HG03354 (cell line): Measurements from ENCODE around the gene PRKAG2.

Experiments
- ATAC-seq: cut with Tn5 transposase; IDR thresholded peaks from one replicate; pipeline ENCODE4 v1.9.1; 2021; ENCODE audit warnings: mild to moderate bottlenecking; ENCODE audit not compliant: unreplicated experiment, poor library complexity, severe bottlenecking

Gene PRKAG2

DNA sequence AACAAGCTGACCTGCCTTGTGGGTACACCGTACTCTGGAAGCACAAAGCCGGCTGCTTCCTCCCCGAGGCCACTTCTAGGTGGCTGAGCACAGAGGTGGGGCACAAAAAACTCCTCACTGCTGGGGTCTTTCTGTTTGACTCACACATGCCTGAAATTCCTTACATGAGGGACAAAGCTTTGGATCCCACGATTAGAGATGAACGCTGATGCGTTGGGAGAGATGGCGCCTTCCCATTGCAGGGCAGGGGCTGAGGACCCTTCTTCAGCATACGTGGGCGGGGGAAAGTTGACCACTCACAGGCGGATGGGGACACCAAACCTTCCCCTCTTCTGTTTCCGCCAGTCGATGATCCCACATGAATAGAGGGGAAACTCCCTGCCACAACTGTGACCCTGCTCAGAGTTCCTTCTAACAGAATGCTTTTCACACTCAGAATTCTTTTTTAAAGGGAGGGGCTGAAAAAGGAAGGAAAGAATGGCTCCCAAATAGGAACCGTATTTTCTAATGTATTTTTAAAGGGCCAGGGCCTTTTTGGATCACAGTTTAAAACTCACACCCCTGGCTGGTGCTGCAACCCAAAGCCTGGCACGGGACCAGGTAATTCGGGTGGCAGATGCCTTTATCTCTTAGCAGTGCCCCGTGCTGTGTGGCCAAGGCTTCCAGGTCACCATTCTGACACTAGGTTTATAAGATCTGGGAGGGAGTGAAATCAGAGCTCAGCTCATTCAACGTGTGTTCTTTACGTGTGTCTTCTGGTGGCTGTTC lies 134.0 kb downstream of the PRKAG2 start:
- peak; percentile 44 for ATAC-seq

DNA sequence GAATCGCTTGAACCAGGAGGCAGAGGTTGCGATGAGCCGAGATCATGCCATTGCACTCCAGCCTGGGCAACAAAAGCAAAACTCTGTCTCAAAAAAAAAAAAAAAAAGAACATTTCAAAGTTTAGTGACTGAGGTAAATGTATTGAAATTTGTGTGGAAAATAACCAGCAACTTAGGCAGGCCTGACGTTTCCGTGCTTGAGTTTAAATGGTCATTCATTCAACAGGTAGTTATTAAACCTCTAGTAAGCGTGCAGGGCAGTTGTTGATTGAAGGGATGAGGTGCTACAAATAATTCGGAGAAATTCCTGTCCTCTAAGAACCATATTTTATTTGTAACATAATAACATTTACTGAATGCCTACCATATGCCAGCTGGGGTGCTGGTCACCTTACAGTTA lies 135.3 kb downstream of the PRKAG2 start:
- no peak for ATAC-seq

DNA sequence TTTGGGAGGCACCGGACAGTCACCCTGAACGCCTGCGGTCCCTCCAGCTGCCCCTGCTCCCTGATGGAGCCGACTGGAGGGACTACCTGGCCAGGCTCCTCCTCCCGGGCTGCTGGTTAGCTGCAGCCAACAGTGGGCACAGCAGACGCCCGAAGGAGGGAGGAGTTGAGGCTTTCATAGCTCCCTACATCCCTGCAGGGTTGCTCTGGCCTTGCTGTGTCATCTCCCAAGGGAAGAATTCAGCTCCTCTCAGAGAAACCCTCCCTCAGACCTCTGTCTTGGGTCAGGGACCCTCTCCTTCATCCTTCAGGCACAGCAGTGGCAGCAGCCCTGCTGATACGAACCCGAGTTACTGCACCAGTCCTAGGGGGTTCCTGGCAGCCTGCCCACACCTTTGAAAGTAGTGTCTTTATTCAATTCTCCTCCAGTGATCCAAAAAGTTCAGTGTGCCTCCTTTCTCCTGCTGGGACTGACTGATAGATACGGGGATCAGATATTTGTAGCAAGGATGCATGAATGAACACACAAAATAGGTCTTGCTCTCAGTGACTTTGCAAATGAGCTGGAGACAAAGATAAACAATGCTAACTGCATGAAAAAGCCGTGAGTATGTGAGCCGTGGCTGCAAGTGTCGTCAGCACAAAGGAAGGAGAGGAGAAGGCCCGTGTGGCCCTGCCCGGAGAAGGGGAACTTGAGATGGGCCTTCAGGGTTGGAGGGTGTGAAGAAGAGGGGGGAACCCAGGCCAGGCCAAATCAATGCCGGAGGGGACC lies 136.6 kb downstream of the PRKAG2 start:
- ATAC-seq = no peak

DNA sequence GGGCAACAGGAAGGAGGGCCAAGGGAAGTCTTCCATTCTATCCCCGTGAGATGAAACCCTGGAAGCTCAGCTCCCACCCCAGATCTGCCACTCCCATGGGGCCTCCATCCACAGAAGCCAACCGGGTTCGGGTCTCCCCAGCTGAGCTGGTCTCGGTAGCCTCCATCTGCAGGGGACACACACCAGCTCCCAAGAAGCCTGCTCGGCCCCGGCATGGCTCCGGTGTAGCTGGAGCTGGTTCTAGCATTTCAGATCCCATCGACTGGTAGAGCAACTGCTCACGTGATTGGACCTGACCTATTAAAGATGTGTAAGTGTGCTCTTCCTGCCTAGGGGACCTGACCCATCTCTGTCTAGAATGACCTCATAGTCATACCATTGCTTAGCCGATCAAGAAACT lies 138.0 kb downstream of the PRKAG2 start:
- ATAC-seq = no peak

DNA sequence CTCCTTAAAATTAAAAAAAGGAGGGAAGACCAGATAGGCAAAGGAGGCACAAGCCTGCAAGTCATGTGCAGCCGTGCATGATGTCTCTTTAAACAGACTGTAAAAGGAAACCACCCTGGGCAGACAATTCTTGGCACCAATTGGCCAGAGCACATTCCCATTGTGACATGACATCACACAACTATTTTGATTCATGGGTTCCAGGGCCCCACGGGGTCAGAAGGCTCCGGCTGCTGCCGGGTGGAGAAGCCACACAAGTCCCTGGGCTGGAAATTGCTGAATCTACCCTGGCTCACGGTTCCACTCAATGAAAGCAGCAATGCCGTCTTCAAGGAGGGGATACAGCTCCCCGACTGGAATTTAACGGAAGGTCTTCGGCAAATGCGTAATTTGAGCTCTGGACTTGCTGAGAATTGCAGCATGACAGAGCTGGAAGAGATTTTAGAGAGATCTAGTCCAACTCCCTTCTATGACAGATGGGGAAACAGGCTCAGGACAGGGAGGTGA lies 140.5 kb downstream of the PRKAG2 start:
- no peak for ATAC-seq

DNA sequence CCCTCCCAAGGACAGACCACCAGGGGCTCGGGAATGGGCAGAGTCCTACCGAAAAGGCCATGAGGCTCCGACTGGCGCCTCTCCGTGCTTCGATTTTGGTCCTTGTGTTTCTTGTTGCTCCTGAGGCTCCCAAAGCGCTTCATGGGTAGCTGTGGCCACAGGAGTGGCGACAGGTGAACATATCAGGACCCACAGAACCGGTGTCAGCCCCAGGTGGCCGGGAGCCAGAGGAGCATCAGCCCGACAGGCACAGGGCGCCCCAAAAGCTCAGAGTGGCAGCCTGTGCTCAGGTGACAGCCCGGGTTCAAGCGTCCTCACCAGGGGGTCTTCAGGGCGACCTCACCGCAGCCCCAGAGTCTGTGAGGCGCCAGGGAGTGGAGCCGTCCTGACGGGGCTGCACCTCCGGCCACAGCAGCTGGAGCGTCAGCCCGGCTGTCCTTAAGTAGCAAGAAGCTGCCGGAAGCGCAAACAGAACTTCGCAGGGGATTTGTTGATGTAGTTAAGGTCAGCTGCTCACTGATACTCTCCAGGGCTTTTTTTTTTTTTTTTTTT lies 141.0 kb downstream of the PRKAG2 start:
- ATAC-seq = no peak

DNA sequence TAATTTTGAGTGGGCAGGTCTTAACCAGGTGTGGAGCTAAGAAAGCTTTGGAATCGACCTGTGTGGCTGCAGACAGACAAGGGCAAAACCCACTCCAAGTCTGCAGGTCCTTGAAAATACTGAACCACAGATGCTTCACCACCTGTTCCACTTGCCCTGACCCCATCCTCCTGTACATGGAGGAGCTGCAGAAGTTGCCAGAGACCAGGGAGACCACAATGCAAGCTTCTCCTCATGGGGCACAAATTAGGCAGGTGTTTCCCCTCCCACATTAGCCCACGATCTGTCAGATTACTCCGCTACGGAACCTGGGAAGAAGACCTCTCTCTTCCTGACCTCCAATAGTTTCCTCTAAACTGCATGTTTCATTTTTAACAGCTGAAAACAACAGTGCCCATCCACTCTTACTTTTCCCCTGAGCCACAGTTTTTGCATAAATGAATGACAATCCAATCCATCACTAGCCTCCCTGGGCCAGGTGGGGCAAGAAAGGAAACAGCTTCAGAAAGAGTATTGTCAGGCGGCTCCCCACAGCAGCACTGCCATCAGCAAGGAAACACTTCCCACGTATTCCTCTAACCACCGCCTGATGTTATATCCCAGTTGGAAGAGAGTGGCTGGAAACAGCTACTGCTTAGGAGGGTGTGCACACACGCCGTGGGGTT lies 141.6 kb downstream of the PRKAG2 start:
- ATAC-seq = no peak

DNA sequence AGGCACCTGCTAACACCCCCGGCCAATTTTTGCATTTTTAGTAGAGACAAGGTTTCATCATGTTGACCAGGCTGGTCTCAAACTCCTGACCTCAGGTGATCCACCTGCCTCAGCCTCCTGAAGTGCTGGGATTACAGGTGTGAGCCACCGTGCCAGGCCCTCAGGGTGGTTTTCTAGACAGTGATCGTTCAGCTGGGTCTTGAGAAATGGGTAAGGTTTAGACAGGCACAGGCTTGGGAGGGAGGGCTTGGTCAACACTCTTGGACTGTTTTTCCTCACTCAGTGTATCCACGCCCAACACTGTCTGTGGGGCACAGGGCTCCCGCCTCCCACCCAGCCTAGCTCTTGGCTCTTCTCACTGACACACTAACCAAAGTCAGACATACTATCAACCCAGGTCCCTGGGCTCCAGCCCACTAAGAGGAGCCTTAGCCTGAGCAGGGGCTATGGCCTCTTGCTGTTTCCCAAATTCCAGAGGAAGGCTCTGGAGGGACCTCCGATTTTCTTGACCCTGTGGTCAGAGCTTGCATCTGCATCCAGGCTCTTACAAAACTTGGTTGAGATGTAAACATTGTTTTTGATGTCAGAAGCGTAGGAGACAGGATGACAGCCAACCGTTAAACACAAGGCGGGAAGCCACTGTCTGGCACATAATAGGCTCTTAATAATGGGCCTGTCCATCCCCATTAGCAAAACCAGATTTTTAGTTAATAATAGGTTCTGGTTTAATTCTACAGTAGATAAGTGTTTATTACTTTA lies 143.9 kb downstream of the PRKAG2 start:
- ATAC-seq = no peak

DNA sequence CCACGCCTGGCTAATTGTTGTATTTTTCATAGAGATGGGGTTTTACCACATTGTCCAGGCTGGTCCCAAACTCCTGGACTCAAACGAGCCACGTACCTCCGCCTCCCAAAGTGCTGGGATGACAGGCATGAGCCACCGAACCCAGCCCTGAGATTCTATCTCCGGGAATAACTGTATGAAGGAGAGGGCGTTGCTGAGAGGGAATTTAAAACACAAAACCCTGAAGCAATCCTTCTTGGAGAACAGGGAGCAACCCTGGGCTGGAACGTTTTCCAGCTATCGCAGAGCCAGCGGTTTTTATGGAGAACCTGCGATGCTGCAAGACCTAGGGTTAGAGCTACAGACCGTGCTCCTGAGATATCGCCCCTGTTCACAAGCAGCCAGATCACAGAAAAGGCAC lies 144.6 kb downstream of the PRKAG2 start:
- ATAC-seq = no peak

DNA sequence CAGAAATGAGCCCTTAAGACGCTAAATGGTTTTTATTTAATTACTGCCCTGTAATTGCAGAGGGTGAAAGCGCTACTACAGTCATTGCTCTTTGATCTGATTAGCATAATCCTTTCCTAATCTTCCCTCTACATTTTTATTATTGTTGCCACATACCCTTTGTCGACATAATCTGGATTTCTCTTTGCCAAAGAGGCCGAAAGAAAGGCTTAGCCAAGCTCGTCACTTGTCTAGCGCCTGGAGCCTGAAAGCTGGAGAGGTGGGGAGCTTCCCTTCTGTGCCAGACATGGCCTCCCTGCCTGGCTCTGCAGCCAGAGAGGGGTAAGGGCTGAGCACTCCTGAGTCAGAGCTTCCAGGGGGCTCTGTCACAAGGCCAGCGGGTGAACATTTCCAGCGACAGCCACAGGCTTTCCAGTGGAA lies 145.9 kb downstream of the PRKAG2 start:
- no peak for ATAC-seq

DNA sequence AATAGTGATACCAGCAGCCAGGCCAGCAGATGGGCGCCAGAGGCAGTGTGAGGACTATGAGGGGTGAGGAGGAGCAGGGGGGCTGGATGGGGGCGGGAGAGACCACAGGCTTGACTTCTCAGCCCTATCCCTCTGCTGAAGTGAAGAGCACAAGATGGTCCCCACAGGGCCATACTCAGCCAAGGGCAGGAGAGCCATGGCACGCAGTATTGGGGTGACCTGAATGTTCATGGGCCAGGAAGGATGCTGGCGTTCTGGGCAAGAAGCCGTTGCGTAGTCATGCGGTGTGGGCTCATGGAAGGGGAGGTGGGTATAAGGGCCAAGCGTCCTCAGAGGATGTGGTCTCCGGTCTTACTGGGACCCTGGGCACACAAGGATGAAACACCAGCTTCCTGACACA lies 146.3 kb downstream of the PRKAG2 start:
- no peak for ATAC-seq

DNA sequence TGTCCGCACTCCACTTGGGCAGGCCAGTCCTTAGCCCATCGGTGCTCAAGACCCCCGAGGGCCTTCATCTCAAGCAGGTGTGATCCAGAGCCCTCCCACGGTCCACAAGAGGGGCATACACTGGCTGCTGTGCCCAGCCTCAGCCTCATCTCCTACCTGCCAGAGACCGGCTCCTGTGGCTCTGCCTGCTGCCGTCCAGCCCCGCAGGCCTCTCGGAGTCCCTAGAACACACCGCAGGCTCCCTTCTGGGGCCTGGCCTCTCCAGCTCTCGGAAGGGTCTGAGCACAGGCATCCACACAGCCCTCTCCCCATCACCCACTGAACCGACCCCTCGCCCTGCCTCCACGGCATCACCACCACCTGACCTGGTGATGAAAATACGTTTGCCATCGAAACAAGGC lies 147.4 kb downstream of the PRKAG2 start:
- no peak for ATAC-seq

DNA sequence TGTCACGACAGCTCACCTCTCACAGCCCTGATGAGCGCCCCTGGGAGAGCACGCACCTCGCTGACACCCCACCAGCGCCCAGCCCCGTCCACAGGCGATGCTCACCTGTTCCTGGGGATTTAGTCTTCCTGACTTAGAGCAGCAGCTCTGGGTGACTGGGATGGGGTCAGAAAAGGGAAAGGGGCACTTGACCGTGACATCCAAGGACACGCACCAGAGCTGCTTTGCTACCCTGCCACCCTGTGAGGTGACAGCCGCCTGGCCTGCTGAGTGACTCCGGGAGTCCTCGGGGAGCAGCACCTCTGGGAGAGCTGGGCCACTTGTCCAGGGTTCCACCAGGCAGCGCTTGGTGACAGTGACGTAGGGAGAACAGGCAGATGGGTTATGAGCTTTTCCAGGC lies 148.2 kb downstream of the PRKAG2 start:
- no peak for ATAC-seq

DNA sequence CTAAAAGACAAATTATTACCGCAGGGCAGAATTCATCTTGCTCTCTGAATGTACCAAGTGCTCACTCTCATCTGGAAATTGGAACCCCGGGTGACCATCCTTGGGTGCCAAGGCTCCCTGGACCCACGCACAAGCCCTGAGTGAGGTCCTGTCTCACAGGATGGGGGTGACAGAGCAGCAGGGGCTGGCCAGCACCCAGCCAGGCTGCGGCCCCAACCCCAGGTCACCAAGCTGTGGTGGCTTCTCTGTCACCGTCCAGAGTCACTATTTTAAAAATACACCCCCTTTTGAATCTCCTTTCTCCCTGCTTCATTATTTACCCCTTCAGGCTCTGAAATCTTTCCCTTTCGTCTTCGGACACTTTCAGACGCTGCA lies 148.6 kb downstream of the PRKAG2 start:
- ATAC-seq = no peak

DNA sequence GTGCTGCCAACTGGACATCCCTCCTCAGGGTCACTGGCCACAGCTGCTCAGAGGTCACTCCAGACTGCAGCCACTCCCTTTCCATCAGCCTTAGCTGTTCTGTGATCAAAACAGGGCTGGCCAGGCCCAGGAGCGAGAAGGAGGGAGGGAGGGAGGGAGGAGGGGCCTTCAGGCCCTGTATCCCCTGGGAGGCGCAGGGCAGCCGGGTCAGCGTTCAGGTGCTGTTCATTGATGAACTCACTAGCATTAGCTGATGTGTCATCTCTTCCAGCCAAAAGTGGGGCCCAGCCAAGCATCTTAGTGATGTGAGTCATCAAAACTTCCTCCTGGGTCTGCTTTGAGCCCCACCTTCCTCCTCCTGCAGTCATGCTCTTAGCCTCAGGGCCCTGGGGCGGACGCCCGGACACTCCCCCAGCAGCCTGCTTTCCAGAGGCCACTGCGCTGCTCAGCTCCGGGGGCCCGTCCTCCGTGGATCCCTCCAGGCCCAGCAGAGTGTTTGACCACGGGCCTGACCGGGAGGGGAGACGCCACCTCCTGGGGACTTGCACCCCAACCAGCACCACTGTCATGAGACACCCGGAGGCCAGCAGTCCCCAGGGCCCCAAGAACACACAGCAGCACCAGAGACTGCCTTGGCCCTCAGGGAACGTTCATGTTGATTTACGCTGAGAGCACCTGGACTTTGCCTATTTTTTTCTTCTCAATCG lies 149.2 kb downstream of the PRKAG2 start:
- no peak for ATAC-seq

DNA sequence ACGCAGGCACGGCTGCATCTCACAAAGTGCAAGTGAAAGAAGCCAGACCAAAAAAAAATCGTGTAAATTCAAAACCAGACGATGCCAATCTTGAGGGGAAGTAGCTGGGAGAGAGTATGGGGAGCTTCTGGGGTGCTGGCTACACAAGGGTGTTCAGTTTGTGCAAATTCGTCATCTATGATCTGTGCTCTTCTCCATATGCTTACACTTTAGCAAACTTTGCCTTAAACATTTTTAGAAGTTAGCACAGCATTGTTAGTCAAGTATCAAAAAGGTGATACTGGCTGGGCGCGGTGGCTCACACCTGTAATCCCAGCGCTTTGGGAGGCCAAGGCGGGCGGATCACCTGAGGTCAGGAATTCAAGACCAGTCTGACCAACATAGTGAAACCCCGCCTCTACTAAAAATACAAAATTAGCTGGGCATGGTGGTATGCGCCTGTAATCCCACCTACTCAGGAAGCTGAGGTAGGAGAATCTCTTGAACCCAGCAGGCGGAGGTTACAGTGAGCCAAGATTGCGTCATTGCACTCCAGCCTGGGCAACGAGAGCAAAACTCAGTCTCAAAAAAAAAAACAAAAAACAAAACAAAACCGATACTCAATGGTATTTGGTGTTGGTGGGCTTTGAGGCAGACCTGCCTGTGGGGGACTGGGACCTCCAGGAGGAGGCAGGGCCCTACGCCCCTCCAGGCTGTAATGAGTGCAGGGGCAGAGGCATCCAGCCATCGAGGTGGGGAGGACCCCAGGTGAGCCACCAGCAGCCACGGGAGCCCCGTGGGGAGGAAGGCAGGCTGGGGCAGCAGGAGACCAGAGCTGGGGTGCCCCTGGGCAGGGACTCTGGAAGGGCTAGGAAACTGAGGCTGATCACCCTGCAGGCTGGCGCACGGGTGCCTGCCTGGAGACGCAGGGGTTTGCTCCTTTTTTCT lies 150.0 kb downstream of the PRKAG2 start:
- ATAC-seq = no peak

DNA sequence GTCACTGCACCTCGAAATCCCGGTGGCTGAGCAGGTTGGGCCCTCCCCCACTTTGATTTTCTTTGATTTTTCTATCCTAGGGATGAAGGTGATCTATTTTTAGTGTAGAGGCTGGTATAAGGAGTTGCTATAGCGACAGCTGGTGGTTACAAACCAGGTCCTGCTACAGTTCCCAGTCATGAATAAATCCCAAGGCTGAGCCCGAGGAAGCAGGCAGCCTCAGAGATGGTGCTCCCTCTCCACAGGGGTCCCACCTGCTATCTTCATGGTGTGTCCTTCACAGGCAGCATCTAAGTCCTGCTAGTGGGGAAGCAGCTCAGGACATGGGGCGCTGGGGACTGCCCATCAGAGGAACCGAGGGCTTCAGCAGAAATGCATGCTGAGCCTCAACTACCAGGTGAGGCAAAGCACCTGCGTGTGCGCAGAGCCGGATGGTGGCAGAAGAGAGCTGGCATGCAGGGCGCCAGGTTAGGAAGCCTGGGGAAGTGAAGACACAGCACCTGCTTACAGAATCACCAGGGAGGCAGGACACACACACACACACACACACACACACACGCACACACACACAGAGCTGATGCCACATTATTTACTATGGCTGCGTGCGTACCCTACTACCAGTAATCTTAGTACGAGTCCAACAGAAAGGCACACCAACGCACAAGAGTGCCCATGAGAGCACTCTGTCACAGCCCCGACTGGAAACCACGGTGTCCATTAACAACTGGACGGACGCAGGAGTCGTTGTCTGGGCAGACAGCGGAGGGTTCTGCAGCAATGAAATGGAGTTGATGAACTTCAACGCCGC lies 150.9 kb downstream of the PRKAG2 start:
- no peak for ATAC-seq
